GM13977 (cell line): ENCODE measurements around the gene SNN.

ENCODE experiments used
- DNase-seq: peaks from one replicate; pipeline ENCODE4 v3.0.0; 2012; ENCODE audit warnings: low spot score
- in situ Hi-C: fragments of 300-500 bp; cut with MboI; formaldehyde crosslinking; loops from one replicate; pipeline ENCODE4 v1.12.0; 2022; ENCODE audit warnings: low sequenced_read_pairs, low pct_unique_long_range_greater_than_20kb, mixed read lengths, inconsistent platforms; ENCODE audit not compliant: unreplicated experiment
- TF ChIP-seq, protein P1 (sequence below): IDR thresholded peaks from 2 replicates; pipeline ENCODE4 v1.5.1; 2012; ENCODE audit warnings: mild to moderate bottlenecking, control low read depth; ENCODE audit not compliant: insufficient read depth; ENCODE audit errors: extremely low read depth, missing control alignments

Gene SNN

DNA sequence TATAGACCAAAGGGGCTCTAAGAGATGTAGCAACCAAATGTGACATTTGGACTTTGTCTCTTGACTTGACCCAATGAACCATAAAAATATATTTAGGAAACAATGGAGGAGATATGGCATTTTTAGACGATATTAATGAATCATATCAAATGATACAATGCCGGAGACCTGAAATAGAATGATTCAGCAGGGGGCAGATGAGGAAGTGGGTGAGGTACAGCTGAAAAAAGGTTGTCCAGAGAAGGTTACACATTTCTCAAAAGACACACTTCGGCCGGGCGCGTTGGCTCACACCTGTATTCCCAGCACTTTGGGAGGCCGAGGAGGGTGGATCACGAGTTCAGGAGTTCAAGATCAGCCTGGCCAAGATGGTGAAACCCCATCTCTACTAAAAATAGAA, 16.5 kb upstream of the SNN start:
- TF ChIP-seq, protein P1, sequence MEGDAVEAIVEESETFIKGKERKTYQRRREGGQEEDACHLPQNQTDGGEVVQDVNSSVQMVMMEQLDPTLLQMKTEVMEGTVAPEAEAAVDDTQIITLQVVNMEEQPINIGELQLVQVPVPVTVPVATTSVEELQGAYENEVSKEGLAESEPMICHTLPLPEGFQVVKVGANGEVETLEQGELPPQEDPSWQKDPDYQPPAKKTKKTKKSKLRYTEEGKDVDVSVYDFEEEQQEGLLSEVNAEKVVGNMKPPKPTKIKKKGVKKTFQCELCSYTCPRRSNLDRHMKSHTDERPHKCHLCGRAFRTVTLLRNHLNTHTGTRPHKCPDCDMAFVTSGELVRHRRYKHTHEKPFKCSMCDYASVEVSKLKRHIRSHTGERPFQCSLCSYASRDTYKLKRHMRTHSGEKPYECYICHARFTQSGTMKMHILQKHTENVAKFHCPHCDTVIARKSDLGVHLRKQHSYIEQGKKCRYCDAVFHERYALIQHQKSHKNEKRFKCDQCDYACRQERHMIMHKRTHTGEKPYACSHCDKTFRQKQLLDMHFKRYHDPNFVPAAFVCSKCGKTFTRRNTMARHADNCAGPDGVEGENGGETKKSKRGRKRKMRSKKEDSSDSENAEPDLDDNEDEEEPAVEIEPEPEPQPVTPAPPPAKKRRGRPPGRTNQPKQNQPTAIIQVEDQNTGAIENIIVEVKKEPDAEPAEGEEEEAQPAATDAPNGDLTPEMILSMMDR = no peak
- in situ Hi-C loops = loop anchor here (10.0 kb wide), 1 partner anchor 163 kb away; no protein-coding TSS in a partner anchor
- no peak for DNase-seq

DNA sequence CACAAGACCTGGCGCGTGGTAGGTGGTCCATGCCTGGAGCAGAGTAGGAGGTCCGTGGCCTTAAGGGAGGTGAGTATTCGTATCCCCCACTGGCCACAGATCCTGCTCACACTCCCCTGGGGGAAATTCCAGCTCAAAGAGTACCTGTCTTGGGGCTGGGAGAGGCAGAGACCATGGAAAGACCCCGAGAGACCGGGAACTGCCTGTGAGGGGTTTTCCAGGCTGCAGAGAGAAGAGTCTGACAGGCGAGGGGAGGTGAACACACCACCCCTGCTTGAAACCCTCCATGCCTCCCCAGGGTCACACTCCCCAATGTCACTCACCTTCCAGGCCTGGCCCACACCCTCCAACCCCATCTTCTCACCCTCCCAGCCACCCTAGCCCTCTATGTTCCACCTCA, 12.6 kb upstream of the SNN start:
- no peak for DNase-seq
- in situ Hi-C loops = loop anchor here (10.0 kb wide), 1 partner anchor 159 kb away; no protein-coding TSS in a partner anchor
- TF ChIP-seq, protein P1 = no peak

DNA sequence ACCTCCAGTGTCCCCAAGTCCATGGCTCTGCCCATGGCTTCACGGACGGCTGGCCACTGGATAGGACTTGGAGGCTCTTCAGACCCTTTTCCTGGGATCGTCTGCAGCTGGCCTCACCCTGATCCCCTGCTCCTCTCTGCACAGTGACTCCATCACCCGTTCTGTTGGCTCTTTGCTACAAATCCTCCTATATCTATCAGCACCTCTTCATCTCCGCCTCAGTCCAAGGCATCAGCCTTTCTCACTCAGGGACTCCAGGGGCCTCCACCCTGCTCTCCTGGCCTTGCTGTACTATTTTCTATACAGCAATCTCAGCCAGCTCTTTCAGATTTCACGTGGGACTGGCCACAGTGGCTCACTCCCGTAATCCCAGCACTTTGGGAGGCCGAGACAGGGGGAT, 10.7 kb upstream of the SNN start:
- in situ Hi-C loops = loop anchor here (10.0 kb wide), 1 partner anchor 157 kb away; no protein-coding TSS in a partner anchor
- TF ChIP-seq, protein P1 = no peak

DNA sequence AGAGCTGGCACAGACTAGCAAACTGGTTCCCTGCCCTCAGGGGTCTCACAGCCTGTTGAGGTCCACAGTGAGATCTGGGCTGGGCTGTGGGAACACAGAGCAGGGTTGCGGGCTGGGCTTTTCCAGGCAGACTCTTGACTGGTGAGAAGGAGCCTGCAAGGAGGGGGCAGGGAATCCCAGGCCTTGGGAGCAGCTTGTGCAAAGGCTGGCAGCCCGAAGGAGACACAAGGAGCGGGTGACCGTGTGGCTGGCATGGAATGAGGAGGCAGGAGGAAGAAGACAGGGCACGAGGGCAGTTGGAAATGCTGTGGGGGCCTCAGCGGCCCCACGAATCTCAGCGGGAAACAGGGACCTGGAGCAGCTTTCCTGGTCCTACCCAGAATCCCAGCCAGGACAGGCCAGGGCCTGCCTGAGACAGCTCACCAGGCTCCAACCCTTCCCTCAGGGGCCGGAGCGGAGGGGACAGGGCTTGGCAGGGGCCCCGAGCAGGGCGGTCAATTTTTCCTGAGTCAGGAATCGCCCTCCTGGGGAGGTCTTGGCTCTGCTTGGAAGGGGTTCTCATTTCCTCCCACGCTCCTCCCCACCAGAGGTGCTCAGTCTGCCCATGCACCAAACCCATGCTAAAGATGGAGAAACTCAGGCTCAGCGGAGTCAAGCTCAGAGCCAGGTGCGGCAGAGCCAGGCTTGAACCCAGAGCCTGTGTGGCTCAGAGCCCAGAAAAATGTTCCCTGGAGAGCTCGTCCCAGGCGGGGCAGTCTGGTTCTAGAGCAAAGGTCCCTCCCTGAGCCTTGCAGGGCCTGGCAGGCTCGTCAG, 9.2 kb upstream of the SNN start:
- no peak for DNase-seq
- in situ Hi-C loops = loop anchor here (10.0 kb wide), 1 partner anchor 156 kb away; no protein-coding TSS in a partner anchor
- TF ChIP-seq, protein P1 = no peak

More for the DNA sequence above, 10.7 kb upstream of the SNN start:
- no peak for DNase-seq

DNA sequence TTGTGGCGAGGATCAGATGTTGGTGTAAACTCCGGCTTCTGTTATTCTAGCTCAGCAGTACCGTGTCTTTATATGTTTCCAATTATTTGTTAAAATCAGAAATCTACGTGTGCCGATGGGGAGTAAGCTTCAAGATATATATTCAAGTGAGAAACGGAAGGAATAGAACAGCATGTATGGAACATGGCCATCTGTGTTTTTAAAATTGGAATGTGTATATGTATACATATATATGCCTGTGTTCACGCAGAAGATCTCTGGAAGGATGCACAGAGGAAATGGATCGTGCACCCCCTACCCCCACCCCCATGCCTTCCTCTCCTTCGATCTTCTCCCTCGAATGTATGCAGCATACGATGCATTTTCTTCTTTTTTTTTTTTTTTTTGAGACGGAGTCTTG, 7.7 kb upstream of the SNN start:
- TF ChIP-seq, protein P1 = no peak
- in situ Hi-C loops = no loop called here
- DNase-seq = no peak

DNA sequence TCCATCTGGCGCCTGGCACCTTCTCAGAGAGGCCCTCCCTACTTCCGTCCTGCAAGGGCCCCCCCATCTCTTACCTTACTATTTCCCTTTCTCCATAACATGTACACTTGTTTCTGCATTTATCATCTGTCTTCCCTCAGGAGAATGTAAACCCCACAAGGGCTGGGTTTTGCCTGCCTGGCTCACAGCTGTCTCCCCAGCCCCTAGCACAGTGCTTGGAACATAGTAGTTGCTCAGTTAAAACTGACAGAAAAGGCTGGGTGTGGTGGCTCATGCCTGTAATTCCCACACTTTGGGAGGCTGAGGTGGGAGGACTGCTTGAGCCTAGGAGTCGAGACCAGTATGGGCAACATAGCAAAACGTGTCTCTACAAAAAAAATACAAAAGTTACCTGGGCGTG, 5.7 kb upstream of the SNN start:
- in situ Hi-C loops = no loop called here
- TF ChIP-seq, protein P1 = no peak
- DNase-seq = no peak
